ENCODE results near the gene EDA.

The EDA gene

GRCh38 chrX:70038951-70039350, 423.0 kb downstream of the EDA start:
- H3K27ac ChIP-seq (ENCODE audit: low read depth, low read length): no peak overlapping the region
- H3K9me3 ChIP-seq (ENCODE audit: control insufficient read depth, insufficient read depth, low read depth, low read length): peaks cover 14% of the 10 kb centered on the region; the same call in 1 of the 2 replicates
- no peaks in the 10 kb centered on the region for H3K27me3 ChIP-seq (ENCODE audit: control insufficient read depth, insufficient read depth, low read length)

DNA sequence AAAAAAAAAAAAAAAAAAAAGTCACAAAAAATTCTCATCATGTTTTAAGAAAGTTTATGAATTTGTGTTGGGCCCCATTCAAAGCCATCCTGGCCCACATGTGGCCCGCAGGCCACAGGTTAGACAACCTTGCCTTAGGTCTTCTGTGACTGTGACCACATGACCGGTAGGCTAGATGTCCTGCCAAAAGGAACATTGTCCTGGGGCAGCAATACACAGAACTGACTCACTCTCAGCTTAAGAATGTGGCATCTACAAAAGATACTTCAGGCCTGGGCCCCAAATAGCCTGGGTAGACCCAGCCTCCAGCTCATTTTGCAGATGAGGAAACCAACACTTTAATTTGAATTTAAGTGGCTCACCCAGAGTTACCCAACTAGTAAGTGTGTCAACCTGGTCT, 423.8 kb downstream of the EDA start:
- no peak overlapping the region for H3K4me3 ChIP-seq (ENCODE audit: low read depth, low read length)
- no peak overlapping the region for H3K27ac ChIP-seq (ENCODE audit: low read depth, low read length)
- H3K9ac ChIP-seq (ENCODE audit: low read length): no peak overlapping the region

More at GRCh38 chrX:70038951-70039350, 423.0 kb downstream of the EDA start:
- no peak overlapping the region for H3K9ac ChIP-seq (ENCODE audit: low read length)
- H3K4me1 ChIP-seq (ENCODE audit: control insufficient read depth, insufficient read depth, low read length): peaks cover under 1% of the 10 kb centered on the region; the same call in 1 of the 2 replicates
- no peak overlapping the region for H3K4me3 ChIP-seq (ENCODE audit: low read depth, low read length)
- H3K36me3 ChIP-seq (ENCODE audit: control insufficient read depth, insufficient read depth, low read length): peaks cover 7% of the 10 kb centered on the region; the same call in 1 of the 2 replicates

DNA sequence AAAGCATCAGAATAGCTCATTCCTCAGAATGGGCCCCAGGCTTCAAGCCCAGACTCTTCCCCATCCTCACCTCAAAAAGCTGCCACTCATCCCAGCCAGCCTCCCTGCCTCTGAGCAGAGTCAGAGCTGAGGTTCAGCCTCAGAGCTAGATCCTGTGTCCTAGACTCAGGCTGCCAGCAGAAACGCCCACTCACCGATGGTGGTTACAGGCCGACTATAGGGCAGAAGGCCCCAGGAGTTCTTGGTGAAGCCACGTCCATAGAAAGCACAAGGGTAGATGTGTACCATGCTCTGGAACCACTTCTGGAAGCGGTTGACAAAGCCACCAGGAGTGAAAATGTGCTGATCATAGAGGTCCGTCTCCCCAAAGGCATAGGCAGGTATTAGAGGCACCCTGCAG, 426.1 kb downstream of the EDA start:
- H3K9ac ChIP-seq (ENCODE audit: low read length): no peak overlapping the region
- no peak overlapping the region for H3K4me3 ChIP-seq (ENCODE audit: low read depth, low read length)
- no peaks in the 10 kb centered on the region for H3K36me3 ChIP-seq (ENCODE audit: control insufficient read depth, insufficient read depth, low read length)
- no peaks in the 10 kb centered on the region for H3K27me3 ChIP-seq (ENCODE audit: control insufficient read depth, insufficient read depth, low read length)
- H3K4me1 ChIP-seq (ENCODE audit: control insufficient read depth, insufficient read depth, low read length): no peaks in the 10 kb centered on the region
- H3K27ac ChIP-seq (ENCODE audit: low read depth, low read length): no peak overlapping the region
- H3K9me3 ChIP-seq (ENCODE audit: control insufficient read depth, insufficient read depth, low read depth, low read length): peaks cover 13% of the 10 kb centered on the region; the same call in 1 of the 2 replicates

More for the DNA sequence above, 423.8 kb downstream of the EDA start:
- Histone ChIP-seq H3K27me3 (ENCODE audit: control insufficient read depth, insufficient read depth, low read length) (no peaks in the 10 kb centered on the region), H3K4me1 (ENCODE audit: control insufficient read depth, insufficient read depth, low read length) (no peaks in the 10 kb centered on the region), H3K9me3 (ENCODE audit: control insufficient read depth, insufficient read depth, low read depth, low read length) (peaks cover 19% of the 10 kb centered on the region; the same call in 1 of the 2 replicates), H3K36me3 (ENCODE audit: control insufficient read depth, insufficient read depth, low read length) (peaks cover 7% of the 10 kb centered on the region; the same call in 1 of the 2 replicates)

DNA sequence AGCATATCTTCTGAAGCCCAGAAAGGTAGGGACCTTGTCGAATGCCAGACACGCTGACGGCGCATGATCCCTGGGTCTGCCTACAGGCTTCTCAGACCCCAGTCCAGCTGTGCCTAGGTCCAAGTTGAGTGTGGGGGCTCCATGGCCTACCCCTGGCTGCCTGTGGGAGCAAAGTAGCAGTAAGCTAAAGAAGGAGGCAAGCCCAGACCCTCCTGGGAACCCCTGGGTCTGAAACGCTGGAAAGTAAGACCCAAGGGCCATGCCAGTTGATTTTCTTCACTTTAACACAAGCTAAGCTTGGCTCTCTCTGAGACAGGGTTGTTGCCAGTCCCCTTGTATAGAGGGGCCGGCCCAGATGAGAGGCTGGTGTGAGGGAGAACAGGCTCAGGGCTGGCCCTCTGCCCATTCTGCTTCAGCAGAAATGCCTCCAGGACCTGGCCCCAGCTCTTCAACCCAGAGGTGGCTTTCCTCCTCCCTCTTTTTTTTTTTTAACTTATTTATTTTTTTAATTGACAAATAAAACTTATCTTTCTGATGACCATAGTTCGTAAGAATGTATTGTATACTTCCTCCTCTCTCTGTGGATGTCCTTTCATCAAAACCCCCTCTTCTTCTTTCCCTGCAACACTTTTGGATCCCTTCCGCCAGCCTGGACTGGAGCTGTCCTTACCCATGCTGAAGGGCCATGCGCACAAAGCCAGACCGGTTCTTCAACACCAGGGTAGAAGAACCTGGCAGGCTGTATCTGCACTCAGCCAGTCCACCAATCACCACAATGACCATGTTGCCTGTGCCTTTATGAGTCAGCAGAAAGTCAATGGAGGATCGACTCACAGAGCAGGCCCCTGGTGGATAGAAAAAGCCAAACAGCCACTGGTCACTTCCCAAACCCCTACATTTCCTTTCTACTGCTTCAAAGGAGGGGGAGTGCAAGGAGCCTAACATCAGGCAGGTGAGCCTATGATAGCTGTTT, 426.8 kb downstream of the EDA start:
- Histone ChIP-seq H3K27me3 (ENCODE audit: control insufficient read depth, insufficient read depth, low read length) (no peaks in the 10 kb centered on the region), H3K27ac (ENCODE audit: low read depth, low read length) (no peak overlapping the region), H3K4me3 (ENCODE audit: low read depth, low read length) (no peak overlapping the region), H3K4me1 (ENCODE audit: control insufficient read depth, insufficient read depth, low read length) (no peaks in the 10 kb centered on the region), H3K9me3 (ENCODE audit: control insufficient read depth, insufficient read depth, low read depth, low read length) (peaks cover 13% of the 10 kb centered on the region; the same call in 1 of the 2 replicates), H3K36me3 (ENCODE audit: control insufficient read depth, insufficient read depth, low read length) (no peaks in the 10 kb centered on the region), H3K9ac (ENCODE audit: low read length) (no peak overlapping the region)

DNA sequence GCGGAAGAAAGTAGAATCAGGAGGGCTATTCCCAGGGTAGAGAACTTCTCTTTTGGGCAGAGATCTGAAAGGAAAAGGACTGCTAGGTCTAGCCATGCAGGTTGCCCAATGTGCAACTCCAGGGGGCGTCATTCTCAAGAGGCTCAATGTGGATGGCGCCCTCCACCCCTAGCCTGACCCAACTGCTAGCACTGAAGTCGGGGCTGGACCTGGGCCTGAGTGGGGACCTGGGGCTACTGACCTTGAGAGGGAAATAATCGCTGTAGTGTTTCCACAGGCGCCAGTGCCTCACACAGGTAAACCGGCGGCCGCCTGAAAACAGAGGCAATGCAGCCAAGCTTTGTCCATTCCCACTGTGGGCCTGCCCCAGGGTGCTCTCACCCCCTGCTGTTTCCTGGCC, 427.8 kb downstream of the EDA start:
- Histone ChIP-seq H3K9ac (ENCODE audit: low read length) (no peak overlapping the region), H3K27ac (ENCODE audit: low read depth, low read length) (no peak overlapping the region), H3K4me1 (ENCODE audit: control insufficient read depth, insufficient read depth, low read length) (no peaks in the 10 kb centered on the region), H3K4me3 (ENCODE audit: low read depth, low read length) (no peak overlapping the region), H3K27me3 (ENCODE audit: control insufficient read depth, insufficient read depth, low read length) (no peaks in the 10 kb centered on the region), H3K36me3 (ENCODE audit: control insufficient read depth, insufficient read depth, low read length) (no peaks in the 10 kb centered on the region), H3K9me3 (ENCODE audit: control insufficient read depth, insufficient read depth, low read depth, low read length) (peaks cover 13% of the 10 kb centered on the region; the same call in 1 of the 2 replicates)

DNA sequence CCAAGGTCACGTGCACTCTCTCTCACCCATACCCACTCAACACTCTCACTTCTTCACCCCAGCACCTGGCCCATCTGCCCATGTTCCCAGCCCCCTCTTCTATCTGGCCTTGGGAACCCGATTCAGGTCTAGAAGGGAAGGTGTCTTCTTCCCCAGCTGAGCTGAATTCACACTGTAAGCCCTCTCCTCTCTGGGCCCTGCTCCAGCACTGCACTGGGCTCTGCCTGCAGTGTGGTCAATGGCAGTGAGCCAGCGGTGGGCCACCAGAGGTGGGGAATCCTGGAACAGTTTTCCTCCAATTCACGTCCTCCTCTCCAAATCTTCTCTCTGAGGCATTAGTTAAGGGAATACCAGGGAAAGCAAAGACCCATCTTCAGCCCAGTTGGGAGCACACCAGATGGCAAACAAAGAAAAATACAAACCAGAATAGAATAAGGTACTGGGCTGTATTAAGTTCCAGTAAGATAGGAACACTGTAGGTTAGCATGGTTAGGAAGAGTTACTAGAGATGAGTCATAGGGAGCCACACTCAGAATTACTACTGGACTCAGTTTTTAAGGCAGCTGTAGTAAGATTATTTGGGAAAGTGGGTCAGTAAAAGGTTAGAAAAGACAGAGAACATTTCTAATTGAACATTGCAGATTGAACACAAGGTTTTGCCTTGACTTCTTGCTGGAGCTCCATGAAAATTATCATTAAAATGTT, 428.8 kb downstream of the EDA start:
- Histone ChIP-seq H3K9me3 (ENCODE audit: control insufficient read depth, insufficient read depth, low read depth, low read length) (peaks cover 15% of the 10 kb centered on the region; the same call in 1 of the 2 replicates), H3K36me3 (ENCODE audit: control insufficient read depth, insufficient read depth, low read length) (no peaks in the 10 kb centered on the region), H3K9ac (ENCODE audit: low read length) (no peak overlapping the region), H3K4me1 (ENCODE audit: control insufficient read depth, insufficient read depth, low read length) (no peaks in the 10 kb centered on the region), H3K27me3 (ENCODE audit: control insufficient read depth, insufficient read depth, low read length) (no peaks in the 10 kb centered on the region), H3K27ac (ENCODE audit: low read depth, low read length) (no peak overlapping the region), H3K4me3 (ENCODE audit: low read depth, low read length) (no peak overlapping the region)

DNA sequence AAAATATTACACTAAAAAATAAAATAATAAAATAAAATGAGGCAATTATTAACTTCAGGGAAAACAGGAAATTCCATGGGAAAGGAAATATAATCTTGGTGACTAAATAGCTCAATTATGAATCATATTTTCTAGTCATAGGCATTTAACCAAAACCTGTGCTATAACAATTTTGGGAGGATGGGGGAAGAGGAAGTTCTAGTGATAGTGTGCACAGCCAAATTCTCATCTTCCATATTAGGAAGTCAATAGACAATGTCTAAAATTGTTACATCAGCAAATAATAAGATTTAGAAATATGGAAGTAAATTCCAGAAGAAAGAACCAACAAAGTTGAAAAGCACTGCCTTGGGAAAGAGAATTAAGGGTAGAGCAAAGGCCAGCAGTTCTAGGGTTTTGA, 431.1 kb downstream of the EDA start:
- Histone ChIP-seq H3K4me1 (ENCODE audit: control insufficient read depth, insufficient read depth, low read length) (no peaks in the 10 kb centered on the region), H3K4me3 (ENCODE audit: low read depth, low read length) (no peak overlapping the region), H3K9me3 (ENCODE audit: control insufficient read depth, insufficient read depth, low read depth, low read length) (peaks cover 10% of the 10 kb centered on the region; the same call in 1 of the 2 replicates), H3K27me3 (ENCODE audit: control insufficient read depth, insufficient read depth, low read length) (no peaks in the 10 kb centered on the region), H3K27ac (ENCODE audit: low read depth, low read length) (no peak overlapping the region), H3K36me3 (ENCODE audit: control insufficient read depth, insufficient read depth, low read length) (no peaks in the 10 kb centered on the region), H3K9ac (ENCODE audit: low read length) (no peak overlapping the region)

GRCh38 chrX:70049406-70049805, 433.5 kb downstream of the EDA start:
- H3K27ac ChIP-seq (ENCODE audit: low read depth, low read length): no peak overlapping the region
- no peaks in the 10 kb centered on the region for H3K27me3 ChIP-seq (ENCODE audit: control insufficient read depth, insufficient read depth, low read length)
- H3K9ac ChIP-seq (ENCODE audit: low read length): no peak overlapping the region
- no peaks in the 10 kb centered on the region for H3K4me1 ChIP-seq (ENCODE audit: control insufficient read depth, insufficient read depth, low read length)
- no peaks in the 10 kb centered on the region for H3K36me3 ChIP-seq (ENCODE audit: control insufficient read depth, insufficient read depth, low read length)
- no peak overlapping the region for H3K4me3 ChIP-seq (ENCODE audit: low read depth, low read length)
- peaks cover 18% of the 10 kb centered on the region; the same call in 1 of the 2 replicates for H3K9me3 ChIP-seq (ENCODE audit: control insufficient read depth, insufficient read depth, low read depth, low read length)

DNA sequence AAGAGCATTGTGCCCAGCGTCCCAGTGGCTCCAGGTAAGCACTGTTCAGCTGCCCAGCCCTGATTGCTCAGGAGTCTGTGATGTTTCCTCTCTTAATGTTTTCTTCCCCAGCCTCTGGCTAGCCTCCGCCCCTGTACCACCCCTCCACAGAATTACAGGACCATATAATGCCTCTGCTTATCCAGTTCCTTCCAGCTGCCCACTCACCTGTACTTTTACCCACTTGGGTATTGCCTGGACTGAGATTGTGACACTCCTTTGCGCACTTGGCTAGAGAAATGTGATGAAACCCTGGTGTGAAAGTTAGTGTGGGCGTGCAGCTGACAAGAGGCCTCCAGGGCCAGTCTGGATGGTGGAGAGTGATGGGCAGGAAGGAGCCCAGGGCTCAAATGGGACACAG, 434.0 kb downstream of the EDA start, which contains the start of gene AWAT2:
TSS of gene AWAT2 (minus strand) at position 14 of the 400 bp plus-strand sequence. CDS start at position 8, 6 bp downstream.
- Histone ChIP-seq H3K27me3 (ENCODE audit: control insufficient read depth, insufficient read depth, low read length) (no peaks in the 10 kb centered on the region), H3K4me3 (ENCODE audit: low read depth, low read length) (no peak within 1 kb of the TSS), H3K9me3 (ENCODE audit: control insufficient read depth, insufficient read depth, low read depth, low read length) (peaks cover 16% of the 10 kb centered on the region; the same call in 1 of the 2 replicates), H3K27ac (ENCODE audit: low read depth, low read length) (no peak within 1 kb of the TSS), H3K9ac (ENCODE audit: low read length) (no peak within 1 kb of the TSS), H3K4me1 (ENCODE audit: control insufficient read depth, insufficient read depth, low read length) (no peaks in the 10 kb centered on the region), H3K36me3 (ENCODE audit: control insufficient read depth, insufficient read depth, low read length) (no peaks in the 10 kb centered on the region)

DNA sequence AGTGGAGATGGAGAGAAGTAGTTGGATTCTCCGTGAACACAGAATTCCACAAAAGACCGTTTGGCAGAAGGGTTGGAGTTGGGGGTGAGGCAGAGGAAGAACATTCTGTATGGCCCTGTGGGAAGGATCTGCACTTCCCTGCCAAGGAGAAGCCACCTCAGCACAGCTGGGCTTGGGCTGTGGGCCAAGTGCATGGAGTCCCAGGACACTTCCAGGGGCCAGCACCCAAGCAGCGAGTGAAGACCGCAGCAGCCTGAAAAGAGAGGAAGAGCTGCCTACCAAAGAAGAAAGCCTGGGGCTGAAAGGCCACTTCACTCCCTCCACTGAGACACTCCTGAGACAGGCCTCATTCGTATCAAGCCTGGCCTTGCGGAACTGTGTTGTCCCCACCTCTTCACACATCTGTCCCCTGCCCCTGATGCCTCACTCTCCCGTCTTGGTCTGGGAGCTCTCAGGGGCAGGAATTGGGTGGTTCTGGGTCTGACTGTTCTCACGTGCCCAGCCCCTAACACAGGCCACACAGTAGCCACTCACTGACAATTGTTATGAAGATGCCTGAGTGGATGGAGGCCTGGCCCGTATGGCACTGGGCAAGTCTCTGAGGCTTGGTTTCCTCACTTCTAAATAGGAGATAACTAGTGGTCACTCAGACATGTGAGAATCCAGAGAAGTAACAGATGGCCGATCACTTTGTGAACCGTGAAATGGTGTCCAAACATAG, 437.1 kb downstream of the EDA start:
- no peaks in the 10 kb centered on the region for H3K4me1 ChIP-seq (ENCODE audit: control insufficient read depth, insufficient read depth, low read length)
- no peaks in the 10 kb centered on the region for H3K27me3 ChIP-seq (ENCODE audit: control insufficient read depth, insufficient read depth, low read length)
- no peak overlapping the region for H3K27ac ChIP-seq (ENCODE audit: low read depth, low read length)
- no peak overlapping the region for H3K4me3 ChIP-seq (ENCODE audit: low read depth, low read length)
- no peak overlapping the region for H3K9ac ChIP-seq (ENCODE audit: low read length)
- peaks cover 19% of the 10 kb centered on the region; the same call in 1 of the 2 replicates for H3K9me3 ChIP-seq (ENCODE audit: control insufficient read depth, insufficient read depth, low read depth, low read length)
- H3K36me3 ChIP-seq (ENCODE audit: control insufficient read depth, insufficient read depth, low read length): no peaks in the 10 kb centered on the region
